ENCODE measurements around the gene TTLL13. TPM values are rescaled to one million over a fixed set of nuclear protein-coding genes. Genes with fewer than 3 reads are reported as not detected.

The TTLL13 gene
- total and polyA plus RNA-seq, 9 of the 15 experiments (the other 6 are each of a cell fraction or from before 2014, with no cell fraction given): 0.05 to 0.24 (median 0.11) TPM; not detected in 1

- TF ChIP-seq ZNF639 (CRISPR knock-in tag; conservative IDR thresholded peaks at IDR 0.05 in 1 of 2, IDR thresholded peaks at IDR 0.05 in 1 of 2) (no peak), MEF2A (IDR thresholded peaks at IDR 0.05; ENCODE audit: control insufficient read depth, low read depth, low read length) (no peak), ZNF165 (CRISPR knock-in tag; IDR thresholded peaks at IDR 0.05; ENCODE audit: borderline replicate concordance) (no peak), CBFA2T3 (IDR thresholded peaks at IDR 0.05) (no peak), L3MBTL2 (IDR thresholded peaks at IDR 0.05) (peak; percentile 94), ZFP30 (CRISPR knock-in tag; IDR thresholded peaks at IDR 0.05; ENCODE audit: borderline replicate concordance) (no peak), KDM1A (IDR thresholded peaks at IDR 0.05) (no peak), CBX2 (IDR thresholded peaks at IDR 0.05; ENCODE audit: insufficient read depth, low read length, poor library complexity, severe bottlenecking) (no peak), XRCC4 (IDR thresholded peaks at IDR 0.05; ENCODE audit: extremely low read depth, insufficient read depth, insufficient read length) (no peak), ZKSCAN3 (CRISPR knock-in tag; IDR thresholded peaks at IDR 0.05) (no peak), HDAC1 (IDR thresholded peaks at IDR 0.05) (peak in 1 of 2 experiments; percentile 81; a peak in 1 of 4 replicates), ZNF586 (CRISPR knock-in tag; conservative IDR thresholded peaks at IDR 0.05) (no peak), PRMT5 (CRISPR knock-in tag; IDR thresholded peaks at IDR 0.05) (no peak), CAMTA2 (CRISPR knock-in tag; conservative IDR thresholded peaks at IDR 0.05) (no peak), PCBP2 (IDR thresholded peaks at IDR 0.05; ENCODE audit: low read depth, low read length, poor library complexity, severe bottlenecking) (no peak), KLF10 (CRISPR knock-in tag; IDR thresholded peaks at IDR 0.05) (no peak), ZNF347 (CRISPR knock-in tag; IDR thresholded peaks at IDR 0.05; ENCODE audit: low read depth) (no peak), ELF4 (CRISPR knock-in tag; IDR thresholded peaks at IDR 0.05) (no peak), ZNF174 (CRISPR knock-in tag; IDR thresholded peaks at IDR 0.05) (no peak)
- TF ChIP-seq, protein P1, sequence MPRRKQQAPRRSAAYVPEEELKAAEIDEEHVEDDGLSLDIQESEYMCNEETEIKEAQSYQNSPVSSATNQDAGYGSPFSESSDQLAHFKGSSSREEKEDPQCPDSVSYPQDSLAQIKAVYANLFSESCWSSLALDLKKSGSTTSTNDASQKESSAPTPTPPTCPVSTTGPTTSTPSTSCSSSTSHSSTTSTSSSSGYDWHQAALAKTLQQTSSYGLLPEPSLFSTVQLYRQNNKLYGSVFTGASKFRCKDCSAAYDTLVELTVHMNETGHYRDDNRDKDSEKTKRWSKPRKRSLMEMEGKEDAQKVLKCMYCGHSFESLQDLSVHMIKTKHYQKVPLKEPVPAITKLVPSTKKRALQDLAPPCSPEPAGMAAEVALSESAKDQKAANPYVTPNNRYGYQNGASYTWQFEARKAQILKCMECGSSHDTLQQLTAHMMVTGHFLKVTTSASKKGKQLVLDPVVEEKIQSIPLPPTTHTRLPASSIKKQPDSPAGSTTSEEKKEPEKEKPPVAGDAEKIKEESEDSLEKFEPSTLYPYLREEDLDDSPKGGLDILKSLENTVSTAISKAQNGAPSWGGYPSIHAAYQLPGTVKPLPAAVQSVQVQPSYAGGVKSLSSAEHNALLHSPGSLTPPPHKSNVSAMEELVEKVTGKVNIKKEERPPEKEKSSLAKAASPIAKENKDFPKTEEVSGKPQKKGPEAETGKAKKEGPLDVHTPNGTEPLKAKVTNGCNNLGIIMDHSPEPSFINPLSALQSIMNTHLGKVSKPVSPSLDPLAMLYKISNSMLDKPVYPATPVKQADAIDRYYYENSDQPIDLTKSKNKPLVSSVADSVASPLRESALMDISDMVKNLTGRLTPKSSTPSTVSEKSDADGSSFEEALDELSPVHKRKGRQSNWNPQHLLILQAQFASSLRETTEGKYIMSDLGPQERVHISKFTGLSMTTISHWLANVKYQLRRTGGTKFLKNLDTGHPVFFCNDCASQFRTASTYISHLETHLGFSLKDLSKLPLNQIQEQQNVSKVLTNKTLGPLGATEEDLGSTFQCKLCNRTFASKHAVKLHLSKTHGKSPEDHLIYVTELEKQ (CRISPR knock-in tag; IDR thresholded peaks at IDR 0.05): no peak
- TF ChIP-seq, protein P2, sequence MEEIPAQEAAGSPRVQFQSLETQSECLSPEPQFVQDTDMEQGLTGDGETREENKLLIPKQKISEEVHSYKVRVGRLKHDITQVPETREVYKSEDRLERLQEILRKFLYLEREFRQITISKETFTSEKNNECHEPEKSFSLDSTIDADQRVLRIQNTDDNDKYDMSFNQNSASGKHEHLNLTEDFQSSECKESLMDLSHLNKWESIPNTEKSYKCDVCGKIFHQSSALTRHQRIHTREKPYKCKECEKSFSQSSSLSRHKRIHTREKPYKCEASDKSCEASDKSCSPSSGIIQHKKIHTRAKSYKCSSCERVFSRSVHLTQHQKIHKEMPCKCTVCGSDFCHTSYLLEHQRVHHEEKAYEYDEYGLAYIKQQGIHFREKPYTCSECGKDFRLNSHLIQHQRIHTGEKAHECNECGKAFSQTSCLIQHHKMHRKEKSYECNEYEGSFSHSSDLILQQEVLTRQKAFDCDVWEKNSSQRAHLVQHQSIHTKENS (CRISPR knock-in tag; IDR thresholded peaks at IDR 0.05): no peak
- TF ChIP-seq, protein P3, sequence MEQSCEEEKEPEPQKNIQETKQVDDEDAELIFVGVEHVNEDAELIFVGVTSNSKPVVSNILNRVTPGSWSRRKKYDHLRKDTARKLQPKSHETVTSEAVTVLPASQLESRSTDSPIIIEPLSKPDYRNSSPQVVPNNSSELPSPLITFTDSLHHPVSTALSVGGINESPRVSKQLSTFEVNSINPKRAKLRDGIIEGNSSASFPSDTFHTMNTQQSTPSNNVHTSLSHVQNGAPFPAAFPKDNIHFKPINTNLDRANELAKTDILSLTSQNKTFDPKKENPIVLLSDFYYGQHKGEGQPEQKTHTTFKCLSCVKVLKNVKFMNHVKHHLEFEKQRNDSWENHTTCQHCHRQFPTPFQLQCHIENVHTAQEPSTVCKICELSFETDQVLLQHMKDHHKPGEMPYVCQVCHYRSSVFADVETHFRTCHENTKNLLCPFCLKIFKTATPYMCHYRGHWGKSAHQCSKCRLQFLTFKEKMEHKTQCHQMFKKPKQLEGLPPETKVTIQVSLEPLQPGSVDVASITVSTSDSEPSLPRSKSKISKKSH (CRISPR knock-in tag; IDR thresholded peaks at IDR 0.05): no peak
Measured at GRCh38 chr15:90249203-90249863, at the start of gene TTLL13 (continued).

Measured in K562 (cell line).